Endodermal cell (in vitro differentiated cells): ENCODE results near the gene BRICD5. TPM values are rescaled to one million over a fixed set of nuclear protein-coding genes. Genes with fewer than 3 reads are reported as not detected.

Experiments used
- DNase-seq: peaks from one replicate; pipeline ENCODE4 v3.0.0-alpha.2; 2017
- H3K27ac ChIP-seq: 2 replicates; pipeline ENCODE4 v1.5.1; 2013; ENCODE audit warnings: mild to moderate bottlenecking, low read depth, low read length, moderate library complexity
- H3K27me3 ChIP-seq: 2 replicates; pipeline ENCODE4 v1.6.1; 2013; ENCODE audit warnings: mild to moderate bottlenecking, low read length, moderate library complexity; ENCODE audit not compliant: insufficient read depth, control insufficient read depth, poor library complexity, severe bottlenecking
- H3K36me3 ChIP-seq: 2 replicates; pipeline ENCODE4 v1.7.0; 2013; ENCODE audit warnings: mild to moderate bottlenecking, low read length, moderate library complexity; ENCODE audit not compliant: control insufficient read depth, insufficient read depth
- H3K4me1 ChIP-seq: one replicate; pipeline ENCODE4 v1.7.0; 2013; ENCODE audit warnings: low read length; ENCODE audit not compliant: control insufficient read depth, insufficient read depth
- H3K4me3 ChIP-seq: 2 replicates; pipeline ENCODE4 v1.5.1; 2013; ENCODE audit warnings: mild to moderate bottlenecking, low read length, moderate library complexity
- H3K9ac ChIP-seq: 2 replicates; pipeline ENCODE4 v1.6.1; 2013; ENCODE audit warnings: mild to moderate bottlenecking, low read length, moderate library complexity; ENCODE audit not compliant: poor library complexity, severe bottlenecking; ENCODE audit errors: extremely low read depth
- H3K9me3 ChIP-seq: 2 replicates; pipeline ENCODE4 v1.6.1; 2013; ENCODE audit warnings: mild to moderate bottlenecking, low read length, moderate library complexity; ENCODE audit not compliant: control insufficient read depth
- H3K27ac Mint-ChIP-seq: 2 replicates; pipeline ENCODE4 v1.8.0; 2020; ENCODE audit warnings: mixed read lengths
- H3K27me3 Mint-ChIP-seq: 2 replicates; pipeline ENCODE4 v1.8.0; 2021; ENCODE audit warnings: mild to moderate bottlenecking, mixed read lengths; ENCODE audit not compliant: insufficient read depth
- H3K36me3 Mint-ChIP-seq: 2 replicates; pipeline ENCODE4 v1.8.0; 2020; ENCODE audit warnings: low read depth, mixed read lengths
- H3K4me1 Mint-ChIP-seq: 2 replicates; pipeline ENCODE4 v1.8.0; 2020; ENCODE audit warnings: mixed read lengths
- H3K4me3 Mint-ChIP-seq: 2 replicates; pipeline ENCODE4 v1.8.0; 2020; ENCODE audit warnings: mild to moderate bottlenecking, moderate library complexity, mixed read lengths
- H3K9me3 Mint-ChIP-seq: 2 replicates; pipeline ENCODE4 v1.8.0; 2020; ENCODE audit warnings: mild to moderate bottlenecking, mixed read lengths
- WGBS, 2 experiments: methylation state at CpG; one replicate each; pipeline versions ENCODE4 v1.1.5 to v1.1.7; 2013; ENCODE audit warnings: missing lambda C conversion rate in 2 of 2, mixed read lengths in 1 of 2; ENCODE audit not compliant: insufficient coverage in 1 of 2, insufficient read length in 1 of 2; 5-methylcytosine and 5-hydroxymethylcytosine counted together
- total RNA-seq, 2 donors: library from RNA; stranded (reverse); fragmentation: NEBNext Ultra II Directional in 1 of 2; extraction: Animal tissue kit (Norgen Biotek cat#: 25700) in 1 of 2; gene quantifications; 2 replicates in 1 of 2; 3 replicates in 1 of 2; pipeline ENCODE4 v1.2.1, GENCODE V29; 2021
- TF ChIP-seq, protein P1 (sequence below): fragments of 200-600 bp; sonication (generic); conservative IDR thresholded peaks from 2 replicates; pipeline ENCODE4 v1.5.0; 2021; ENCODE audit warnings: antibody characterized with exemption, mild to moderate bottlenecking

The BRICD5 gene
- total RNA-seq, 2 donors from 2014 or later = 7.7 to 15.0 TPM

DNA sequence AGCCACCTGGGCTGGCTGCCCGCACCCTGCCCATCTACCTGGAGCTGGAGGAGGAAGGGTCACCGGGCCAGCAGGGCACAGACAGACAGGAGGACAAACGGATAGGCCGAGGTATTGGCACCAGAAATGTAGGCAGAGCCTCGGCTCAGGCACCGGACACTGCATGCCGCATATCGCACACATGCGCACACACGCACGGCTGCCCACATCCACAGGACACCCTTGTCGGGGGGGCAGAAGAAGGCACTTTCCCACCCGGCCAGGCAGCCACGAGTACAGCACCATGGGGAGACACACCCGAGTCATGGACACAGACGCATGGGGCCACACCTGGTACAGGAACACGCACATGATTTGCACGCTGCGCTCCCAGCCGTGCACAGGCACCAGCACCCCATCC lies 28.7 kb downstream of the BRICD5 start:
- WGBS, 2 experiments = 96 to 98% methylated on average over 14 to 20 of the region's 20 CpGs
- DNase-seq = no peak
- H3K27me3 Mint-ChIP-seq = no peaks in the 10 kb centered on the region
- Histone ChIP-seq H3K4me3 (no peak overlapping the region), H3K27ac (no peak overlapping the region), H3K36me3 (no peaks in the 10 kb centered on the region), H3K27me3 (no peaks in the 10 kb centered on the region), H3K9ac (no peak overlapping the region), H3K4me1 (no peaks in the 10 kb centered on the region), H3K9me3 (no peaks in the 10 kb centered on the region)
- H3K4me1 Mint-ChIP-seq = no peaks in the 10 kb centered on the region
- peaks cover 6% of the 10 kb centered on the region for H3K36me3 Mint-ChIP-seq
- H3K9me3 Mint-ChIP-seq = no peaks in the 10 kb centered on the region
- TF ChIP-seq, protein P1, sequence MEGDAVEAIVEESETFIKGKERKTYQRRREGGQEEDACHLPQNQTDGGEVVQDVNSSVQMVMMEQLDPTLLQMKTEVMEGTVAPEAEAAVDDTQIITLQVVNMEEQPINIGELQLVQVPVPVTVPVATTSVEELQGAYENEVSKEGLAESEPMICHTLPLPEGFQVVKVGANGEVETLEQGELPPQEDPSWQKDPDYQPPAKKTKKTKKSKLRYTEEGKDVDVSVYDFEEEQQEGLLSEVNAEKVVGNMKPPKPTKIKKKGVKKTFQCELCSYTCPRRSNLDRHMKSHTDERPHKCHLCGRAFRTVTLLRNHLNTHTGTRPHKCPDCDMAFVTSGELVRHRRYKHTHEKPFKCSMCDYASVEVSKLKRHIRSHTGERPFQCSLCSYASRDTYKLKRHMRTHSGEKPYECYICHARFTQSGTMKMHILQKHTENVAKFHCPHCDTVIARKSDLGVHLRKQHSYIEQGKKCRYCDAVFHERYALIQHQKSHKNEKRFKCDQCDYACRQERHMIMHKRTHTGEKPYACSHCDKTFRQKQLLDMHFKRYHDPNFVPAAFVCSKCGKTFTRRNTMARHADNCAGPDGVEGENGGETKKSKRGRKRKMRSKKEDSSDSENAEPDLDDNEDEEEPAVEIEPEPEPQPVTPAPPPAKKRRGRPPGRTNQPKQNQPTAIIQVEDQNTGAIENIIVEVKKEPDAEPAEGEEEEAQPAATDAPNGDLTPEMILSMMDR = no peak
- H3K4me3 Mint-ChIP-seq = no peak overlapping the region
- H3K27ac Mint-ChIP-seq = no peak overlapping the region

DNA sequence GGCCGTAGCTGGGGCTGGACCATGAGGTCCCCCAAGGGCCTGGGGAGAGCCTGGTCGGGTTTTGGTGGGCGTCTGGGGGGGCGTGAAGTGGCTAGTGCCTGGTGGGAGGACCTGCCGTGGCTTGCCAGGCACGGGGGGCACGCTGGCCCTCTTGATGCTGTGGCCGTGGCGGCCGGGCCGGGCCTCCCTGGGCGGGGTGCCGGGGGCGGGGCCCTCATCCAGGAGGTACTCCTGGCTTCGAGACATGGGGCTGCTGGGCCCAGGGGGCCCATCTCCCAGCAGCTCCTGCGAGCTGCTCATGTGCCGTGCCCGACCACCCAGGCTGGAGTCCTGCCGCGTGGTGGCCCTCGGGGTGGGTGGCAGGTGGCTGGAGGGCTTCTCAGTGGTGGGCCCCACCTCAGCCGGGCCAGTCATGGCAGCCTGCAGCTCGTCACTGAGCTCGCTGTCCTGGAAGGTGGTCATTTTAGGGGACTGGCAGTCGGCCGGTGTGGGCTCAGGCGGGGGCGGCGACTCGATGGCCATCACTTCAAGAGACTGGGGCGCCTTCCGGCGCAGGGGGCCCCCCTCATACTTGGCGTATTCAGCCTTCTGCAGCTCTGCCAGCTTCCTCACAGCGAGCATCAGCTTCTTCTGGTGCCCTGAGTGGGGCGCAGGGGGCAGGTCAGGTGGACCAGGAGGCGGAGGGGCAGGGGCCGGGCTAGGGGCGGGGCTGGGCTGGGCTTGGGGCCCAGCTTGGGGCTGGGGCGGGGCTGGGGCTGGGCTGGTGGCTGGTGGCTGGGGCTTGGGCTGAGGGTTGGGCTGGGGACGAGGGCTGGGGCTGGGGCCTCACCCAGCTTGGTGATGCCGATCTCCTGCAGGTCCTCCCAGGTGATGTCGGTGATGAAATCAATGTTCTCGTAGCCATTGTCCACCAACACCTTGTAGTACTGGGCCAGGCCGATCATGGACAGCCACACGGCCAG lies 29.4 kb downstream of the BRICD5 start:
- Mint-ChIP-seq H3K27me3 (no peaks in the 10 kb centered on the region), H3K9me3 (no peaks in the 10 kb centered on the region), H3K4me1 (no peaks in the 10 kb centered on the region), H3K4me3 (no peak overlapping the region), H3K36me3 (peaks cover 8% of the 10 kb centered on the region), H3K27ac (no peak overlapping the region)
- 93 to 94% methylated on average over 29 to 46 of the region's 46 CpGs for WGBS, 2 experiments
- DNase-seq = peak; percentile 68
- Histone ChIP-seq H3K36me3 (no peaks in the 10 kb centered on the region), H3K27me3 (no peaks in the 10 kb centered on the region), H3K9ac (no peak overlapping the region), H3K27ac (no peak overlapping the region), H3K4me1 (no peaks in the 10 kb centered on the region), H3K4me3 (no peak overlapping the region), H3K9me3 (no peaks in the 10 kb centered on the region)
- TF ChIP-seq, protein P1 = no peak

DNA sequence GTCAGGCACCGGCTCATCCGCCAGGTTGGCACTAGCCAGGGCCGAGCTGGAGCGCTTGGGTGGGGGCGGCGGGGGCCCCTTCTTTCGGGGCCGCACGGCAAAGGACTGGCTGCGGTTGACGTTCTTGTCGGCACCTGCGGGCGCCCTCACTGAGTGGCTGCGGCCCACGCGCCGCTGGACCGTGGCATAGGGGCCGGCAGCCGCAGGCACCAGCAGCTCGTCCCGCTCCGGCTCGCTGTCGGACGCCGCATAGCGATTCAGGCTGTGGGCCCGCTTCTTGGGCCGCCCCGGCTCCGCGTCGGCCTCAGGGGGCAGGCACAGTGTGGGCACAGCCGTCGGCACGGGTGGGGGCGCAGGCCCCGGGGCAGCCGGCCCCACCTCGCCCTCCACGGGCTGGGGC lies 30.2 kb downstream of the BRICD5 start:
- no peaks in the 10 kb centered on the region for H3K27me3 Mint-ChIP-seq
- H3K27ac ChIP-seq = no peak overlapping the region
- no peak overlapping the region for H3K4me3 ChIP-seq
- DNase-seq = no peak
- TF ChIP-seq, protein P1 = no peak
- WGBS, 2 experiments = 95 to 96% methylated on average over 21 to 43 of the region's 43 CpGs
- H3K9ac ChIP-seq = no peak overlapping the region
- no peaks in the 10 kb centered on the region for H3K36me3 ChIP-seq
- H3K4me1 Mint-ChIP-seq = no peaks in the 10 kb centered on the region
- no peak overlapping the region for H3K4me3 Mint-ChIP-seq
- no peaks in the 10 kb centered on the region for H3K4me1 ChIP-seq
- no peaks in the 10 kb centered on the region for H3K9me3 ChIP-seq
- no peak overlapping the region for H3K27ac Mint-ChIP-seq
- H3K27me3 ChIP-seq = no peaks in the 10 kb centered on the region
- peaks cover 12% of the 10 kb centered on the region for H3K36me3 Mint-ChIP-seq
- H3K9me3 Mint-ChIP-seq = no peaks in the 10 kb centered on the region
